IPS-20b (cell line): Measurements from ENCODE around the gene SCGB3A1.

Experiments used
- H3K27ac ChIP-seq: one replicate; pipeline ENCODE4 v1.5.1; 2013; ENCODE audit warnings: low read length
- H3K27me3 ChIP-seq: 2 replicates; pipeline ENCODE4 v1.6.1; 2013; ENCODE audit warnings: mild to moderate bottlenecking, low read length, inconsistent platforms; ENCODE audit not compliant: insufficient read depth
- H3K36me3 ChIP-seq: 2 replicates; pipeline ENCODE4 v1.6.1; 2013; ENCODE audit warnings: low read depth, mild to moderate bottlenecking, inconsistent platforms, low read length, moderate library complexity; ENCODE audit not compliant: insufficient read depth
- H3K4me1 ChIP-seq: 2 replicates; pipeline ENCODE4 v1.6.1; 2013; ENCODE audit warnings: mild to moderate bottlenecking, control low read depth, inconsistent platforms, low read length, moderate library complexity; ENCODE audit not compliant: insufficient read depth
- H3K4me3 ChIP-seq: 2 replicates; pipeline ENCODE4 v1.5.1; 2013; ENCODE audit warnings: mild to moderate bottlenecking, low read length, inconsistent platforms
- H3K9ac ChIP-seq: 2 replicates; pipeline ENCODE4 v1.6.1; 2013; ENCODE audit warnings: low read depth, mild to moderate bottlenecking, inconsistent platforms, low read length, moderate library complexity
- H3K9me3 ChIP-seq: 2 replicates; pipeline ENCODE4 v1.6.1; 2013; ENCODE audit warnings: mild to moderate bottlenecking, low read depth, low read length, inconsistent platforms; ENCODE audit not compliant: insufficient read depth

SCGB3A1 gene

GRCh38 chr5:180609817-180610550 lies 18.7 kb upstream of the SCGB3A1 start:
- Histone ChIP-seq H3K27me3 (no peaks in the 10 kb centered on the region), H3K27ac (no peak overlapping the region), H3K9ac (no peak overlapping the region), H3K4me3 (no peak overlapping the region), H3K4me1 (no peaks in the 10 kb centered on the region), H3K36me3 (no peaks in the 10 kb centered on the region), H3K9me3 (no peaks in the 10 kb centered on the region)

- Histone ChIP-seq H3K36me3 (no peaks in the 10 kb centered on the region), H3K9ac (no peak overlapping the region), H3K4me3 (no peak overlapping the region), H3K27ac (no peak overlapping the region), H3K9me3 (no peaks in the 10 kb centered on the region), H3K4me1 (no peaks in the 10 kb centered on the region), H3K27me3 (no peaks in the 10 kb centered on the region)
Measured at GRCh38 chr5:180609386-180609785, 18.1 kb upstream of the SCGB3A1 start.

DNA sequence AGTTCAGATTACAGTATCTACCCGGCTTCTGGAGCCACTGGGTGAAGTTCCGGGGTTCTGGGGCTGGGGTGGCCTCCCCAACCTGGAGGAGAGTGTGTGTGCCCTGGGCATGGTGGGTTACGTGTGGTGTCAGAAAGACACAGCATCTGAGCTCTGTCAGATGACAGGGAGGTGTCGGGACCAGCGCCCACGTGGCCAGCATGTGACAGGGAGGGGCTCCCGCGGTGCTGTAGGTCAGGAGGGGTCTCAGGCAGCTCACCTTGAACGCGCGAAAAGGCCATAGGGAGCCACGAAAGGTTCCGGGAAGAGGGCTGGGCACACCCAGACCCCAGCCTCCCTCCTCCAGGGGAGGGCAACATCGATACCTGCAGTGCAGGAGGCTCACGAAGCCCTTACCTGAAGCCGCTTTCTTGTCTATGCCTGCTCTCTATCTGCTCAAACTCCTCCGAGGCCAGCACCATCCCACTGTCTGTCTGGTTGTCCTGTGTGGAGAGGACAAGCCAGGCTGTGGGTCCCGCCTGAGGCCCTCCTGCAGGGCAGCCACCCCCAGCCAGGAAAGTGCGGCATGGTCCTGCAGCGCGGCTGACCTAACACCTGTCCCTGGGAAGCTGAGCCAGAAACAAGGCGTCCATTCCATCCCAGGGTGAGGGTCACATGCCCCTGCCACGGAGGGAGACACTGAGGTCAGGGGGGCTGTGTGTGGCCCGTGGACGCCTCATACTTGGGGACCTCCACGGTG lies 17.4 kb upstream of the SCGB3A1 start:
- Histone ChIP-seq H3K4me1 (no peaks in the 10 kb centered on the region), H3K9ac (no peak overlapping the region), H3K36me3 (no peaks in the 10 kb centered on the region), H3K27me3 (no peaks in the 10 kb centered on the region), H3K27ac (no peak overlapping the region), H3K9me3 (no peaks in the 10 kb centered on the region), H3K4me3 (no peak overlapping the region)

DNA sequence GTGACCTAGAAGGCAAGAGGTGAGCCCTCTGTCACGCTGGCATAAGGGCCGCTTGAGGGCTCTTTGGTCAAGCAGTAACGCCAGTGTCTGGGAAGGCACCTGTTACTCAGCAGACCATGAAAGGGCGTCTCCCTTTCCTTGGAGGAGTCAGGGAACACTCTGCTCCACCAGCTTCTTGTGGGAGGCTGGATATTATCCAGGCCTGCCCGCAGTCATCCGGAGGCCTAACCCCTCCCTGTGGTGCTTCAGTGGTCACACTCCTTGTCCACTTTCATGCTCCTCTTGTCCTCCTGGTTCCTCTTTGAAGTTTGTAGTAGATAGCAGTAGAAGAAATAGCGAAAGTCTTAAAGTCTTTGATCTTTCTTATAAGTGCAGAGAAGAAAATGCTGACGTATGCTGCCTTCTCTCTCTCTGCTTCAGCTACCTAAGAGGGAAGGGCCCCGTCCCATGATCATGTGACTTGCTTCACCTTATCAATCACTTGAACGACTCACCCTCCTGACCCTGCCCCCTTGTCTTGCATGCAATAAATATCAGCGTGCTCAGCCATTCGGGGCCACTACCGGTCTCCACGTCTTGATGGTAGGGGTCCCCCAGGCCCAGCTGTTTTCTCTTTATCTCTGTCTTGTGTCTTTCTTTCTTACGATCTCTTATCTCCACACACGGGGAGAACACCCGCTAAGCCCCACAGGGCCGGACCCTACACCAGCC lies 16.7 kb upstream of the SCGB3A1 start:
- Histone ChIP-seq H3K4me1 (no peaks in the 10 kb centered on the region), H3K9me3 (no peaks in the 10 kb centered on the region), H3K9ac (no peak overlapping the region), H3K27me3 (no peaks in the 10 kb centered on the region), H3K36me3 (no peaks in the 10 kb centered on the region), H3K4me3 (no peak overlapping the region), H3K27ac (no peak overlapping the region)

- Histone ChIP-seq H3K9me3 (no peaks in the 10 kb centered on the region), H3K4me3 (no peak overlapping the region), H3K4me1 (no peaks in the 10 kb centered on the region), H3K27me3 (no peaks in the 10 kb centered on the region), H3K9ac (no peak overlapping the region), H3K27ac (no peak overlapping the region), H3K36me3 (no peaks in the 10 kb centered on the region)
Measured at GRCh38 chr5:180606215-180606785, 15.0 kb upstream of the SCGB3A1 start.

- Histone ChIP-seq H3K9me3 (no peaks in the 10 kb centered on the region), H3K27ac (no peak overlapping the region), H3K27me3 (no peaks in the 10 kb centered on the region), H3K36me3 (no peaks in the 10 kb centered on the region), H3K4me3 (no peak overlapping the region), H3K4me1 (no peaks in the 10 kb centered on the region), H3K9ac (no peak overlapping the region)
Measured at GRCh38 chr5:180605554-180606214, 14.4 kb upstream of the SCGB3A1 start.

DNA sequence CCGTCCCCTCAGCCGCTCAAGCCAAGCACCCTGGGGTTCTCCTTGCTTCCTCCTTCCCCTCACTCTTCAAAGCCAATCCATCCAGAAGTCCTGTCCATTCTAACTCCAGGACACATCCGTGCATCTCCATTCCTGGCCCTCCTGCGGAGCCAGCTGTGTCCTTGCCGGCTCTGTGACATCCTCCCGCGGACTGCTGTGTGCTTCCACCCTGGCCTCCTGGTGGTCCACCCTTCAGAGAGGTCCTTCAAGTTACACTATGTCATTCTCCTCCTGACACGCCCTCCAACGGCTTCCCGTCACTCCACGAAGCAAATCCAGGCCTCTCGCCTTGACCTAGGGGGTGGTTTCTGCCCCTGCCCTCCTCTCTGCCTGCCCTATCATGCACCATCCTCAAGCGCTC lies 13.0 kb upstream of the SCGB3A1 start:
- Histone ChIP-seq H3K27ac (no peak overlapping the region), H3K4me1 (no peaks in the 10 kb centered on the region), H3K9me3 (no peaks in the 10 kb centered on the region), H3K4me3 (no peak overlapping the region), H3K9ac (no peak overlapping the region), H3K27me3 (no peaks in the 10 kb centered on the region), H3K36me3 (no peaks in the 10 kb centered on the region)

- H3K27ac ChIP-seq = no peak overlapping the region
- no peaks in the 10 kb centered on the region for H3K36me3 ChIP-seq
- no peak overlapping the region for H3K9ac ChIP-seq
- no peaks in the 10 kb centered on the region for H3K27me3 ChIP-seq
- no peaks in the 10 kb centered on the region for H3K4me1 ChIP-seq
- H3K4me3 ChIP-seq = no peak overlapping the region
- no peaks in the 10 kb centered on the region for H3K9me3 ChIP-seq
Measured at GRCh38 chr5:180603076-180603594, 11.8 kb upstream of the SCGB3A1 start.

GRCh38 chr5:180602481-180603075 lies 11.3 kb upstream of the SCGB3A1 start:
- H3K9ac ChIP-seq = no peak overlapping the region
- H3K4me1 ChIP-seq = no peaks in the 10 kb centered on the region
- H3K9me3 ChIP-seq = no peaks in the 10 kb centered on the region
- no peak overlapping the region for H3K4me3 ChIP-seq
- H3K36me3 ChIP-seq = no peaks in the 10 kb centered on the region
- H3K27ac ChIP-seq = no peak overlapping the region
- no peaks in the 10 kb centered on the region for H3K27me3 ChIP-seq

- H3K27me3 ChIP-seq = no peaks in the 10 kb centered on the region
- no peak overlapping the region for H3K27ac ChIP-seq
- no peaks in the 10 kb centered on the region for H3K9me3 ChIP-seq
Measured at GRCh38 chr5:180601591-180602480, 10.5 kb upstream of the SCGB3A1 start.

More at GRCh38 chr5:180601591-180602480, 10.5 kb upstream of the SCGB3A1 start:
- H3K9ac ChIP-seq = no peak overlapping the region
- no peaks in the 10 kb centered on the region for H3K4me1 ChIP-seq
- no peaks in the 10 kb centered on the region for H3K36me3 ChIP-seq
- no peak overlapping the region for H3K4me3 ChIP-seq
